HL-60 (cell line): ENCODE results near the gene FOXO1.

Source experiments
- DNase-seq, 2 experiments: peaks; one replicate each; pipeline ENCODE4 v3.0.0-alpha.2; 2010 to 2020; ENCODE audit warnings: low read depth in 1 of 2, low spot score in 1 of 2
- H3K27ac ChIP-seq: fragments of 250-450 bp; sonication (Bioruptor Pico); replicated peaks from 2 replicates; pipeline ENCODE4 v1.5.1; 2020; ENCODE audit warnings: mild to moderate bottlenecking, moderate library complexity
- H3K27me3 ChIP-seq: fragments of 250-450 bp; sonication (Bioruptor Pico); 2 replicates; pipeline ENCODE4 v1.5.1; 2021; ENCODE audit warnings: mild to moderate bottlenecking, moderate library complexity; ENCODE audit not compliant: insufficient read depth, poor library complexity, severe bottlenecking
- H3K4me3 ChIP-seq: replicated peaks from 2 replicates; pipeline ENCODE4 v1.5.1; 2011; ENCODE audit warnings: mild to moderate bottlenecking, control low read depth, low read length; ENCODE audit not compliant: insufficient read depth
- GABPA ChIP-seq: IDR thresholded peaks from 2 replicates; pipeline ENCODE4 v1.6.1; 2012; ENCODE audit warnings: low read depth
- POLR2AphosphoS5 ChIP-seq: IDR thresholded peaks from 2 replicates; pipeline ENCODE4 v1.6.1; 2012; ENCODE audit warnings: low read depth
- SPI1 ChIP-seq: IDR thresholded peaks from 2 replicates; pipeline ENCODE4 v1.6.1; 2012; ENCODE audit warnings: low read depth, mild to moderate bottlenecking, borderline replicate concordance
- TF ChIP-seq, protein P1 (sequence below): IDR thresholded peaks from one replicate; pipeline ENCODE4 v1.5.1; 2011; ENCODE audit warnings: low read length, control low read depth, inconsistent platforms; ENCODE audit not compliant: insufficient read depth
- TF ChIP-seq, protein P2 (sequence below): IDR thresholded peaks from 2 replicates; pipeline ENCODE4 v1.6.1; 2012; ENCODE audit warnings: low read depth; ENCODE audit not compliant: insufficient replicate concordance

Gene FOXO1

DNA sequence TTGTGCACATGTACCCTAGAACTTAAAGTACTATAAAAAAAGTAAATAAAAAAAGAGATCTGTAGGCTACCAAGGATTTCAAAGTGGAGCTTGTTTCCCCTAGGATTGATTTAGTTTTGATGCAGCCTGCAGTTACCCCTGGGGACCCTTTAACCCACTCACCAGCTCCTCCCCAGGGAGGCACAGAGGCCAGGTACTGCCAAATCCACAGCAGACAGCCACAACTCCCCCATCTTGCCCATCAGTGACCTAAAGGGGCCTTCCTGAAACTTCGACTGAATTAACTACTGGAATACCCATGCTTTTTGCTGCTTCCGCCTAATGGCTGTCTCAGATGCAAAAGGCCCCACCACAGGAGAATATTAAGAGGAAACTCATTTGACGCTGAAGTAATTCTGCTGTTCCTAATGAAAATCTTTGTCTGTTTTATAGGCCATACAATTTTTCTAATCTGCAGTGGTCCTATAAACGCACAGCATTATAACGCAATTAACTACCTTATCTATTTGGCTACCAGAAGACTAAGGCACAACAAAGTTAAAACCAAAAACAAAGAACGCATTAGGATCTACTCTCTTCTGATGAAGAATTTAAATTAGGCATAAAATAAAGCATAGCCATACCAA, 95.0 kb downstream of the FOXO1 start:
- TF ChIP-seq, protein P1, sequence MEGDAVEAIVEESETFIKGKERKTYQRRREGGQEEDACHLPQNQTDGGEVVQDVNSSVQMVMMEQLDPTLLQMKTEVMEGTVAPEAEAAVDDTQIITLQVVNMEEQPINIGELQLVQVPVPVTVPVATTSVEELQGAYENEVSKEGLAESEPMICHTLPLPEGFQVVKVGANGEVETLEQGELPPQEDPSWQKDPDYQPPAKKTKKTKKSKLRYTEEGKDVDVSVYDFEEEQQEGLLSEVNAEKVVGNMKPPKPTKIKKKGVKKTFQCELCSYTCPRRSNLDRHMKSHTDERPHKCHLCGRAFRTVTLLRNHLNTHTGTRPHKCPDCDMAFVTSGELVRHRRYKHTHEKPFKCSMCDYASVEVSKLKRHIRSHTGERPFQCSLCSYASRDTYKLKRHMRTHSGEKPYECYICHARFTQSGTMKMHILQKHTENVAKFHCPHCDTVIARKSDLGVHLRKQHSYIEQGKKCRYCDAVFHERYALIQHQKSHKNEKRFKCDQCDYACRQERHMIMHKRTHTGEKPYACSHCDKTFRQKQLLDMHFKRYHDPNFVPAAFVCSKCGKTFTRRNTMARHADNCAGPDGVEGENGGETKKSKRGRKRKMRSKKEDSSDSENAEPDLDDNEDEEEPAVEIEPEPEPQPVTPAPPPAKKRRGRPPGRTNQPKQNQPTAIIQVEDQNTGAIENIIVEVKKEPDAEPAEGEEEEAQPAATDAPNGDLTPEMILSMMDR: no peak
- no peak for TF ChIP-seq SPI1
- TF ChIP-seq GABPA: no peak
- TF ChIP-seq, protein P2, sequence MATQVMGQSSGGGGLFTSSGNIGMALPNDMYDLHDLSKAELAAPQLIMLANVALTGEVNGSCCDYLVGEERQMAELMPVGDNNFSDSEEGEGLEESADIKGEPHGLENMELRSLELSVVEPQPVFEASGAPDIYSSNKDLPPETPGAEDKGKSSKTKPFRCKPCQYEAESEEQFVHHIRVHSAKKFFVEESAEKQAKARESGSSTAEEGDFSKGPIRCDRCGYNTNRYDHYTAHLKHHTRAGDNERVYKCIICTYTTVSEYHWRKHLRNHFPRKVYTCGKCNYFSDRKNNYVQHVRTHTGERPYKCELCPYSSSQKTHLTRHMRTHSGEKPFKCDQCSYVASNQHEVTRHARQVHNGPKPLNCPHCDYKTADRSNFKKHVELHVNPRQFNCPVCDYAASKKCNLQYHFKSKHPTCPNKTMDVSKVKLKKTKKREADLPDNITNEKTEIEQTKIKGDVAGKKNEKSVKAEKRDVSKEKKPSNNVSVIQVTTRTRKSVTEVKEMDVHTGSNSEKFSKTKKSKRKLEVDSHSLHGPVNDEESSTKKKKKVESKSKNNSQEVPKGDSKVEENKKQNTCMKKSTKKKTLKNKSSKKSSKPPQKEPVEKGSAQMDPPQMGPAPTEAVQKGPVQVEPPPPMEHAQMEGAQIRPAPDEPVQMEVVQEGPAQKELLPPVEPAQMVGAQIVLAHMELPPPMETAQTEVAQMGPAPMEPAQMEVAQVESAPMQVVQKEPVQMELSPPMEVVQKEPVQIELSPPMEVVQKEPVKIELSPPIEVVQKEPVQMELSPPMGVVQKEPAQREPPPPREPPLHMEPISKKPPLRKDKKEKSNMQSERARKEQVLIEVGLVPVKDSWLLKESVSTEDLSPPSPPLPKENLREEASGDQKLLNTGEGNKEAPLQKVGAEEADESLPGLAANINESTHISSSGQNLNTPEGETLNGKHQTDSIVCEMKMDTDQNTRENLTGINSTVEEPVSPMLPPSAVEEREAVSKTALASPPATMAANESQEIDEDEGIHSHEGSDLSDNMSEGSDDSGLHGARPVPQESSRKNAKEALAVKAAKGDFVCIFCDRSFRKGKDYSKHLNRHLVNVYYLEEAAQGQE: no peak
- no peak for TF ChIP-seq POLR2AphosphoS5
- no peak for DNase-seq
- Histone ChIP-seq H3K4me3 (no peak overlapping the region), H3K27ac (no peak overlapping the region), H3K27me3 (peaks cover 14% of the 10 kb centered on the region)

DNA sequence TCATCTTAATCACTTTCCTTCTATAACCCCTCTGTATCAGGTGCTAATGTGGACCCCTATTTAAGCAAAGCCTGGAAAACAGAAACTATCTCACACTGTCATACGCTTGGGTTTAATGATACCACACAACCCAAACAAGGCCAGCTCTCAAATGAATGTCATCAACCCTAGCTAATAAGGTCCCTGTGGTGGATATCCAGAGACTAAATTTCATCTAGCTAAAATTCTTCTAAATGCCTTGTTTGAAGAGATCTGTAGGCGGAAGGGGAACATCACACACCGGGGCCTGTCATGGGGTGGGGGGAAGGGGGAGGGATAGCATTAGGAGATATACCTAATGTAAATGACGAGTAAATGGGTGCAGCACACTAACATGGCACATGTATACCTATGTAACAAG, 95.5 kb downstream of the FOXO1 start:
- TF ChIP-seq, protein P2: no peak
- TF ChIP-seq SPI1 (no peak), GABPA (no peak), POLR2AphosphoS5 (no peak)
- TF ChIP-seq, protein P1: no peak
- DNase-seq: no peak
- Histone ChIP-seq H3K4me3 (no peak overlapping the region), H3K27me3 (peaks cover 14% of the 10 kb centered on the region), H3K27ac (no peak overlapping the region)

DNA sequence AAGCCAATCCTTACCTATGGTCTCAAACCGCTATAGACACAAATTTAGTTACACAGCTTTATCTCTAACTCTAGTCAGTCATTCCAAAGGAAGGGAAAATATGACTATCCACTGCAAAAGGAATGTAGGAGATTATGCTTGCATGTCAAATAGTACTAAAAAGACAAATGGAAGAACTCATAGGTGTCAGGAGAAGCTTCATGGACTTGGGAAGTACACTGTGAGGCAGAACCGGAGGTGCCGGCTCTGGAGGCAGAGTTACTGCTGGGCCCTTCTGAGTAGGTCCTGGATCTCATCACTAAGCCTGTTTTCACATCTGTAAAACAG, 97.5 kb downstream of the FOXO1 start:
- H3K27ac ChIP-seq: no peak overlapping the region
- H3K27me3 ChIP-seq: peaks cover 23% of the 10 kb centered on the region
- H3K4me3 ChIP-seq: no peak overlapping the region
- no peak for DNase-seq
- no peak for TF ChIP-seq GABPA

DNA sequence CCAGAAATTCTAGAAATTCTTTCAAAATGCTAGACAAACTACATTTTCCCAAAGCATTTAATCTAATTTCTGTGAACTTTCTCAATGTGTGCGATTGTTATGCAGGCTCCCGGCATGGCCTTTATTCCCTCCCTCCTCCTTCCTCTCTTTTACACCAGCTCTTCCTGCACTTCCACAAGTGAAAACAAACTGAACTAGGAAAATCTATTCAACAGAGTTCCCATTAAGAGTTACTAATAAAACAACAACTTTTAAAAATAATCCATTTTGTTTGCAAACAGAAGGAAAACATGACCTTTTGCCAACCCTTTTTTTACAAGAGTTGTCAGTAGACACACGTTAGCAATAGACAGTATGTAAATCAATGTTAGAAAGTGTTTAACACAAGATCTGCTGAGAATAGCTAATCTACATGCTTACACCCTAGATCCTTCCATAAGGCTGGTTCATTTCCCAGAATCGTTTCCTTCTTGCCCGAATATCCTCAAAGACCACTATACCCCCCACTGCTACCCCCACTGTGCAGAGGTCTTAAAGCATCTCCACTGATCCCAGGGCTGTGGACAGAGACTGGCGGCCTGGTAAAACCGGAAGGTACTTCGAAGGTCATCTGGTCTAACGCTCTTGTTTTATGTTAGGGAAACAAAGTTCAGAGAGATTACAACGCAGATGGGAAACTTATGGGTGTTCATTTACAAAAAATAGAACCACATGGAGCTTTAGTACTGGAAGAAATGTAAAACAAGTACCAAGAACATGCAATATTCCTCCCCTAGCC, 98.0 kb downstream of the FOXO1 start:
- no peak overlapping the region for H3K27ac ChIP-seq
- no peak for DNase-seq
- TF ChIP-seq, protein P2: no peak
- TF ChIP-seq POLR2AphosphoS5: no peak
- no peak for TF ChIP-seq GABPA
- TF ChIP-seq, protein P1: no peak
- TF ChIP-seq SPI1: no peak
- H3K27me3 ChIP-seq: peaks cover 21% of the 10 kb centered on the region
- no peak overlapping the region for H3K4me3 ChIP-seq
